Uterus (tissue), 2 donors: ENCODE measurements around the gene FILIP1.

ENCODE experiments used
- CTCF ChIP-seq, 4 experiments: fragments of 200-600 bp in 2 of 4; fragments of 450-650 bp in 2 of 4; sonication (generic) in 2 of 4; IDR thresholded peaks; one replicate each; pipeline ENCODE4 v1.5.1; 2016 to 2019; ENCODE audit warnings: antibody characterized with exemption in 4 of 4, mild to moderate bottlenecking in 2 of 4, moderate library complexity in 1 of 4
- POLR2A ChIP-seq, 2 donors: fragments of 450-650 bp; IDR thresholded peaks; one replicate each; pipeline ENCODE4 v1.6.1; 2016; ENCODE audit warnings: antibody characterized with exemption in 2 of 2, mild to moderate bottlenecking in 1 of 2, moderate library complexity in 1 of 2

GRCh38 chr6:75381877-75382633 lies 111.5 kb downstream of the FILIP1 start:
- no peak for TF ChIP-seq CTCF (IDR thresholded peaks at IDR 0.05)
- TF ChIP-seq POLR2A (IDR thresholded peaks at IDR 0.05), result no peak
